GM23248 (cell line): ENCODE data around the gene SETBP1. TPM values are rescaled to one million over a fixed set of nuclear protein-coding genes. Genes with fewer than 3 reads are reported as not detected.
A peak's percentile ranks its signal among the peaks of the same experiment; 100 is the strongest.

Experiments used
- DNase-seq: peaks from one replicate; pipeline ENCODE4 v3.0.0-alpha.2; 2015
- H2AFZ ChIP-seq: fragments of 200-600 bp; sonication (generic); 2 replicates; pipeline ENCODE4 v1.6.1; 2016; ENCODE audit warnings: antibody characterized with exemption
- H3F3A ChIP-seq: fragments of 200-600 bp; sonication (generic); 2 replicates; pipeline ENCODE4 v1.6.1; 2016; ENCODE audit warnings: mild to moderate bottlenecking, antibody characterized with exemption, mixed run types; ENCODE audit not compliant: insufficient read depth
- H3K27ac ChIP-seq: fragments of 200-600 bp; sonication (generic); 2 replicates; pipeline ENCODE4 v1.5.1; 2016; ENCODE audit warnings: mild to moderate bottlenecking
- H3K27me3 ChIP-seq: fragments of 200-600 bp; sonication (generic); replicated peaks from 2 replicates; pipeline ENCODE4 v1.6.1; 2016; ENCODE audit warnings: mild to moderate bottlenecking; ENCODE audit not compliant: insufficient read depth
- H3K36me3 ChIP-seq: fragments of 200-600 bp; sonication (generic); 2 replicates; pipeline ENCODE4 v1.6.1; 2016; ENCODE audit warnings: low read depth, mild to moderate bottlenecking
- H3K4me1 ChIP-seq: fragments of 200-600 bp; sonication (generic); 2 replicates; pipeline ENCODE4 v1.6.1; 2016; ENCODE audit warnings: mild to moderate bottlenecking; ENCODE audit not compliant: insufficient read depth
- H3K4me2 ChIP-seq: fragments of 200-600 bp; sonication (generic); one replicate; pipeline ENCODE4 v1.6.1; 2016; ENCODE audit warnings: mild to moderate bottlenecking; ENCODE audit not compliant: unreplicated experiment
- H3K4me3 ChIP-seq: fragments of 200-600 bp; sonication (generic); 2 replicates; pipeline ENCODE4 v1.5.1; 2016; ENCODE audit warnings: mild to moderate bottlenecking
- H3K79me2 ChIP-seq: fragments of 200-600 bp; sonication (generic); 2 replicates; pipeline ENCODE4 v1.6.1; 2016; ENCODE audit warnings: mild to moderate bottlenecking; ENCODE audit not compliant: insufficient read depth
- H3K9ac ChIP-seq: fragments of 200-600 bp; sonication (generic); 2 replicates; pipeline ENCODE4 v1.6.1; 2016; ENCODE audit warnings: mild to moderate bottlenecking
- H3K9me2 ChIP-seq: fragments of 200-600 bp; sonication (generic); 2 replicates; pipeline ENCODE4 v1.6.1; 2016; ENCODE audit warnings: mixed run types, mild to moderate bottlenecking, moderate library complexity; ENCODE audit not compliant: insufficient read depth
- H3K9me3 ChIP-seq: fragments of 200-600 bp; sonication (generic); one replicate; pipeline ENCODE4 v1.6.1; 2017; ENCODE audit warnings: low read depth
- H4K20me1 ChIP-seq: fragments of 200-600 bp; sonication (generic); 2 replicates; pipeline ENCODE4 v1.6.0; 2016; ENCODE audit not compliant: insufficient read depth
- EZH2 ChIP-seq: fragments of 200-600 bp; sonication (generic); IDR thresholded peaks from 2 replicates; pipeline ENCODE4 v1.6.1; 2018; ENCODE audit warnings: antibody characterized with exemption, mild to moderate bottlenecking; ENCODE audit not compliant: insufficient read depth, poor library complexity, severe bottlenecking
- EZH2phosphoT487 ChIP-seq: fragments of 200-600 bp; sonication (generic); IDR thresholded peaks from 2 replicates; pipeline ENCODE4 v1.6.1; 2018; ENCODE audit warnings: antibody characterized with exemption, moderate library complexity, mild to moderate bottlenecking, low read depth; ENCODE audit not compliant: insufficient read depth
- WGBS, 2 experiments: methylation state at CpG; one replicate each; pipeline ENCODE4 v1.1.6; 2015 to 2017; ENCODE audit warnings: low lambda C conversion rate in 2 of 2, low coverage in 1 of 2; ENCODE audit errors: missing lambda C conversion rate in 2 of 2; 5-methylcytosine and 5-hydroxymethylcytosine counted together
- in situ Hi-C: fragments of 300-500 bp; cut with MboI; formaldehyde crosslinking; loops from 2 replicates; pipeline ENCODE4 v1.15.0; 2020
- polyA plus RNA-seq: library from polyadenylated mRNA; unstranded; fragments of >200 nt; fragmentation: Nextera tagmentation; extraction: Ambion mirVana; gene quantifications from 2 replicates; pipeline ENCODE4 v1.2.1, GENCODE V29; 2016
- total RNA-seq: library from RNA; depleted of rRNA; stranded (reverse); fragments of >200 nt; shearing (Covaris generic); gene quantifications from 2 replicates; pipeline ENCODE4 v1.2.3, GENCODE V29; 2014

SETBP1 gene
- total and polyA plus RNA-seq, 2 experiments from 2014 or later, result 1.3 to 4.1 TPM

DNA sequence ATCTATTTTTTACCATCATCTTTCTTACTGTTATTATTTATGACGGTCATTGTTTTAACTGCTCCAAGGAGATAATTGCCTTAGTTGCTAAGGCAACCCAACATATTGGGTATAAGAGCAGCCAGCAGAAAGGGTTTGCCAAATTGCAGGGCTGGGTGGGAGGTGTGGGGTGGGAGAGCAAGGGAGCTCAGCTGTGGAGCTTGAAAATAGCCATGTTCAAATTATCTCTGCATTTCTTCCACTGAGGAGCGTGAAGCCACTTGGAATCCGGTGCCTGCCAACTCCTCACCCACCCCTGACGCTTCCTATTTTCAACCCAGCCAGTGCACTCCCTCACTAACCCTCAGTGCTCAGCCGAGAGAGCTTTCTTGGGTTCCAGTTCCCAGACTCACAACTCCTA lies 60.8 kb downstream of the SETBP1 start:
- H3K27me3 ChIP-seq, result no peaks in the 10 kb centered on the region
- in situ Hi-C loops, result no loop called here
- H3K27ac ChIP-seq, result no peak overlapping the region

DNA sequence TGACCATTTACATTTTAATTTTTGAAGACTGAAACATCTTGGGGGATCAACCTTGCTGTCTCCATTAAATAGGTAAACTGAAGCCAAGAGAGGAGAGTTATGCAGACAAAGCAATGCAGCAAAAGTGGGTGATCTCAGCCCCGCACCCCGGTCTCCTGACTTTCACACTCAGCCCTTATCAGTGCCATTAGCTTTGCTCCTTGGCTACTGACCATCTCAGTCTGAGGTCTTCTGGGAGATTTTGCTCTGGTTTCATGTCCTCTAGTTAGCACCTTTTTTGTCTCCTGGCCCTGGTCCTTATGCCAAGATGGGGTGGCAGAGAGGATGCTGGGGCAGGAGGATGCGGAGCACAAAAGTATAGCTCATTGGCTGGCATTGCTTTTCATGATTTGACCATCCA lies 61.4 kb downstream of the SETBP1 start:
- DNase-seq, result no peak
- TF ChIP-seq EZH2 (no peak), EZH2phosphoT487 (no peak)
- no peaks in the 10 kb centered on the region for H4K20me1 ChIP-seq
- no peak overlapping the region for H3K9ac ChIP-seq
- H3K9me3 ChIP-seq, result no peaks in the 10 kb centered on the region
- no peaks in the 10 kb centered on the region for H3F3A ChIP-seq
- H3K4me2 ChIP-seq, result no peak overlapping the region
- 96 to 97% methylated on average over 3 of the region's 3 CpGs for WGBS, 2 experiments
- no peak overlapping the region for H3K4me3 ChIP-seq
- no peaks in the 10 kb centered on the region for H3K36me3 ChIP-seq
- H3K9me2 ChIP-seq, result no peaks in the 10 kb centered on the region
- no peaks in the 10 kb centered on the region for H3K79me2 ChIP-seq
- H2AFZ ChIP-seq, result no peak overlapping the region
- peaks cover 10% of the 10 kb centered on the region for H3K4me1 ChIP-seq
- in situ Hi-C loops, result no loop called here
- H3K27ac ChIP-seq, result no peak overlapping the region
- H3K27me3 ChIP-seq, result no peaks in the 10 kb centered on the region

More for the DNA sequence above, 60.8 kb downstream of the SETBP1 start:
- H3K9me2 ChIP-seq, result no peaks in the 10 kb centered on the region
- H3K9ac ChIP-seq, result no peak overlapping the region
- peaks cover 8% of the 10 kb centered on the region for H3K4me1 ChIP-seq
- no peak overlapping the region for H3K4me2 ChIP-seq
- no peaks in the 10 kb centered on the region for H3K79me2 ChIP-seq
- no peak for TF ChIP-seq EZH2phosphoT487
- TF ChIP-seq EZH2, result no peak
- no peaks in the 10 kb centered on the region for H4K20me1 ChIP-seq
- H3F3A ChIP-seq, result no peaks in the 10 kb centered on the region
- H3K36me3 ChIP-seq, result no peaks in the 10 kb centered on the region
- H3K9me3 ChIP-seq, result no peaks in the 10 kb centered on the region
- no peak overlapping the region for H3K4me3 ChIP-seq
- WGBS, 2 experiments, result 48 to 58% methylated on average over 5 of the region's 5 CpGs
- H2AFZ ChIP-seq, result no peak overlapping the region
- DNase-seq, result no peak

- Histone ChIP-seq H3K4me2 (peak overlapping the region; percentile 51), H3K4me3 (peak overlapping the region; percentile 29; the same call in 1 of the 2 replicates), H3K9ac (peak overlapping the region; percentile 16; the same call in 1 of the 2 replicates), H4K20me1 (no peaks in the 10 kb centered on the region), H3K9me2 (no peaks in the 10 kb centered on the region), H3K79me2 (no peaks in the 10 kb centered on the region), H3K4me1 (peaks cover 13% of the 10 kb centered on the region), H3K9me3 (no peaks in the 10 kb centered on the region), H3K36me3 (no peaks in the 10 kb centered on the region), H3K27ac (no peak overlapping the region), H3F3A (peaks cover 4% of the 10 kb centered on the region; the same call in 1 of the 2 replicates), H2AFZ (peak overlapping the region; percentile 54), H3K27me3 (no peaks in the 10 kb centered on the region)
- DNase-seq, result peak; percentile 67
- WGBS, 2 experiments, result 8 to 12% methylated on average over 2 to 3 of the region's 3 CpGs
- in situ Hi-C loops, result no loop called here
- no peak for TF ChIP-seq EZH2phosphoT487
- no peak for TF ChIP-seq EZH2
Observed at GRCh38 chr18:44742718-44743311, 62.1 kb downstream of the SETBP1 start.

- Histone ChIP-seq H3K36me3 (no peaks in the 10 kb centered on the region), H3K27ac (no peak overlapping the region), H3K4me2 (no peak overlapping the region), H3K4me3 (no peak overlapping the region), H3K79me2 (no peaks in the 10 kb centered on the region), H2AFZ (no peak overlapping the region), H3K9ac (no peak overlapping the region; the same call in 1 of the 2 replicates), H3K9me2 (no peaks in the 10 kb centered on the region), H3K4me1 (peaks cover 13% of the 10 kb centered on the region), H3F3A (peaks cover 4% of the 10 kb centered on the region; the same call in 1 of the 2 replicates), H3K27me3 (no peaks in the 10 kb centered on the region), H4K20me1 (no peaks in the 10 kb centered on the region), H3K9me3 (no peaks in the 10 kb centered on the region)
- TF ChIP-seq EZH2, result no peak
- TF ChIP-seq EZH2phosphoT487, result no peak
- in situ Hi-C loops, result no loop called here
- no peak for DNase-seq
- WGBS, 2 experiments, result 71 to 85% methylated on average over 2 of the region's 2 CpGs
Observed at GRCh38 chr18:44743631-44744030, 62.9 kb downstream of the SETBP1 start.
